ENCODE measurements around the gene ZNF197. TPM values are rescaled to one million over a fixed set of nuclear protein-coding genes. Genes with fewer than 3 reads are reported as not detected.
A peak's percentile ranks its signal among the peaks of the same experiment; 100 is the strongest.
"Not testable (repeated sequence)": the region's sequence is repeated elsewhere in the genome, so short reads cannot be mapped to it uniquely, and the experiment has no call there.

The ZNF197 gene
- total RNA-seq, 1 experiment from 2014 or later: 14.3 TPM

DNA sequence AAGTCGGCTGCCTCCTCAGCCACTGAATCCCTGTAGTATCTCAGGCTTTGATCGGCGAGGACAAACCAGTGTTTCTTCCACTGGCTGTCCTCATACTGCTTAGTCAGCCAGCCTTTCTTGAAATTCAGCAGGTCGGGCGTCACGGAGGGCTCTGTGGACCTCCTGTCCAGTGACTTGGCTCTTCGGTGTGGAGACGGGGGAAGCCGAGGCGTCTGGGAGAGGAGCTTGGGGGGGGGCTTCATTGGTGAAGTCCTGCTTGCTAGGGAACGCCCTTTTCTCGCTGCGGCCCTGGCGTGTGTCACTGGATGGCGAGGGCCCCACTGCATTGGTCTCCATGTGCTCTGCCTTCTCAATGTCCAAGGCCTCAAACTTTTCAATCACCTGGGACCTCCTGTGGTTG, 45.1 kb upstream of the ZNF197 start:
- DNase-seq (ENCODE audit: low spot score); H3K27me3 ChIP-seq (replicated peaks; ENCODE audit: insufficient read depth, low read depth, low read length, poor library complexity); intact Hi-C loops (cut with micrococcal nuclease; ENCODE audit: unreplicated experiment); H3K9me3 ChIP-seq (ENCODE audit: low read depth, low read length, poor library complexity, severe bottlenecking); H3K4me3 ChIP-seq (ENCODE audit: low read depth, low read length, poor library complexity, severe bottlenecking); BruUV-seq (replicated peaks); H3K4me1 ChIP-seq (ENCODE audit: insufficient read depth, low read length, poor library complexity, severe bottlenecking); H3K36me3 ChIP-seq (ENCODE audit: insufficient read depth, low read length, poor library complexity, severe bottlenecking); CTCF ChIA-PET; POLR2A ChIA-PET (ENCODE audit: low non-redundant PET); H3K27ac ChIP-seq (ENCODE audit: low read depth, low read length, poor library complexity, severe bottlenecking): not testable (repeated sequence)

DNA sequence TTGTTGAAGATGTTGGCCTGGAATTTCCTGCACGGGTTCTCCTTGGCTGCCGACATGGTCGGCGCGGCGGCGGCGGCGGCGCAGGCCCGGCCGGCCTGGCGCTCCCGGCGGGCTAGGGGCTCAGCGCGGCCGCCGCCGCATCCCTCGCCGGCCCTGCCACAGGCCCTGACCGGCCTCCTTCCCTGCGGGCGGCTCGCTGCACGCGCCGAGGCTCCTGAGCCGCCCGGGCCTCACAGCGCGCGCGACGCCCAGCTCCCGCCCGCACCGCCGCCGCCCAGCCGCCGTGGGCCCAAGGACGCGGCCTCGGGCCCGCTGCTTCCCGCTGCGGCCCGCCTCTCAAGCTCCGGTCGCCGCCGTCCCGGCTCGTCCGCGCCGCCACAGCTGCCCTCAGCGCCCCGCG, 43.9 kb upstream of the ZNF197 start:
- CTCF ChIA-PET; H3K9me3 ChIP-seq (ENCODE audit: low read depth, low read length, poor library complexity, severe bottlenecking); H3K4me1 ChIP-seq (ENCODE audit: insufficient read depth, low read length, poor library complexity, severe bottlenecking); intact Hi-C loops (cut with micrococcal nuclease; ENCODE audit: unreplicated experiment); H3K4me3 ChIP-seq (ENCODE audit: low read depth, low read length, poor library complexity, severe bottlenecking); POLR2A ChIA-PET (ENCODE audit: low non-redundant PET); H3K27ac ChIP-seq (ENCODE audit: low read depth, low read length, poor library complexity, severe bottlenecking); BruUV-seq (replicated peaks); H3K36me3 ChIP-seq (ENCODE audit: insufficient read depth, low read length, poor library complexity, severe bottlenecking); H3K27me3 ChIP-seq (replicated peaks; ENCODE audit: insufficient read depth, low read depth, low read length, poor library complexity); DNase-seq (ENCODE audit: low spot score): not testable (repeated sequence)

DNA sequence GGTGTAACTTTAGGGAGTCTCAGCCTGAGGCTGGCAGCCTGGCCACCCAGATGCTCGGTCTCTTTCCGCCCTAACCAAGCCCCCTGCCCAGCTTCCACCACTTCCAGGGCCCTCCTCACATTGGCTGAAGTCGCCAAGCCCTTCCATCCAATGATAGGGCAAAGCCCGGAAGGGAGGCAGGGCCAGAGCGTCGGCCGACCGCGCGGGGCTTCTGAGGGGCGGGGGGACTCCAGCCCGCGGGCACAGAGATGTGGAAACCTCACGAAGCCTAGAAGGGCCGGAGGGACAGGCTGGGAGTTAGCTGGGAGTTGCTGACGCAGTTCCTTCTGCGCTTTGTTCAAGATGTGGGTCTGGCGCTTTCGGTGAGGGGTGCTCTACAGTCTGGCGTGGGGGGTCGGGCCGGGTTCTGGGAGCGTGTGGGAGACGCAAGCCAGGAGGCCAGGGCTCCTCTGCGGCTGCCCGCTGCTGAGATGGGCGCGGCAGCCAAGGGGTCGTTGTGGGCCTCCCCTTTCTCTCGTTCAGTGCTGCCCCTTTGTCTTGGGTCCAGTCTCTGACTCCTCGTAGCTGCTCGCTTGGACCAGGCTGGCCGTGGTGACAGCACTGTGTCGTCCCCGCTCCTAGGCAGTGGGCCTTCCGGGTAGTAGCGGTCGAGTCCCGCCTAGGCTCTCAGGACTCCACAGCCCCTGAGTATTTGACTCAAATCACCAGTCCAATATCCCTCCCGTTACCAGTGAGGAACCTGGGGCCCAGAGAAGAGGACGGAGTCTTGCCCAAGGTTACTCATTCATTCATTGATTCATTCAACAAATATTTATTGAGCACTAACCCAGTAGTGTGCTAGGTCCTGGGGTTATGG, 40.0 kb upstream of the ZNF197 start, which contains the start of gene ZNF660:
TSS of gene ZNF660 (plus strand) at position 319 of the 856 bp plus-strand sequence. CDS start 9,230 bp downstream, outside the sequence.
- Histone ChIP-seq H3K27me3 (replicated peaks; ENCODE audit: insufficient read depth, low read depth, low read length, poor library complexity) (no peaks in the 10 kb centered on the region), H3K4me3 (ENCODE audit: low read depth, low read length, poor library complexity, severe bottlenecking) (peak within 1 kb of the TSS; percentile 54), H3K27ac (ENCODE audit: low read depth, low read length, poor library complexity, severe bottlenecking) (peak within 1 kb of the TSS; percentile 61), H3K4me1 (ENCODE audit: insufficient read depth, low read length, poor library complexity, severe bottlenecking) (no peaks in the 10 kb centered on the region), H3K9me3 (ENCODE audit: low read depth, low read length, poor library complexity, severe bottlenecking) (no peaks in the 10 kb centered on the region), H3K36me3 (ENCODE audit: insufficient read depth, low read length, poor library complexity, severe bottlenecking) (no peaks in the 10 kb centered on the region)
- intact Hi-C loops (cut with micrococcal nuclease; ENCODE audit: unreplicated experiment): no loop called here
- peak; percentile 73 for DNase-seq (ENCODE audit: low spot score)
- TF ChIP-seq, protein P1, sequence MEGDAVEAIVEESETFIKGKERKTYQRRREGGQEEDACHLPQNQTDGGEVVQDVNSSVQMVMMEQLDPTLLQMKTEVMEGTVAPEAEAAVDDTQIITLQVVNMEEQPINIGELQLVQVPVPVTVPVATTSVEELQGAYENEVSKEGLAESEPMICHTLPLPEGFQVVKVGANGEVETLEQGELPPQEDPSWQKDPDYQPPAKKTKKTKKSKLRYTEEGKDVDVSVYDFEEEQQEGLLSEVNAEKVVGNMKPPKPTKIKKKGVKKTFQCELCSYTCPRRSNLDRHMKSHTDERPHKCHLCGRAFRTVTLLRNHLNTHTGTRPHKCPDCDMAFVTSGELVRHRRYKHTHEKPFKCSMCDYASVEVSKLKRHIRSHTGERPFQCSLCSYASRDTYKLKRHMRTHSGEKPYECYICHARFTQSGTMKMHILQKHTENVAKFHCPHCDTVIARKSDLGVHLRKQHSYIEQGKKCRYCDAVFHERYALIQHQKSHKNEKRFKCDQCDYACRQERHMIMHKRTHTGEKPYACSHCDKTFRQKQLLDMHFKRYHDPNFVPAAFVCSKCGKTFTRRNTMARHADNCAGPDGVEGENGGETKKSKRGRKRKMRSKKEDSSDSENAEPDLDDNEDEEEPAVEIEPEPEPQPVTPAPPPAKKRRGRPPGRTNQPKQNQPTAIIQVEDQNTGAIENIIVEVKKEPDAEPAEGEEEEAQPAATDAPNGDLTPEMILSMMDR (conservative IDR thresholded peaks at IDR 0.05; ENCODE audit: low read depth, low read length): no peak
- TF ChIP-seq EZH2 (IDR thresholded peaks at IDR 0.05; ENCODE audit: borderline replicate concordance, low read depth, low read length, poor library complexity, severe bottlenecking): no peak
- ChIA-PET CTCF (interaction anchor here (0.6 kb wide), 1 partner anchor 458 kb away, joined by 3 read pairs; no protein-coding TSS in a partner anchor), POLR2A (ENCODE audit: low non-redundant PET) (no interaction called here)
- BruUV-seq (replicated peaks): TSS peak; percentile 81

- intact Hi-C loops (cut with micrococcal nuclease; ENCODE audit: unreplicated experiment): no loop called here
- Histone ChIP-seq H3K4me3 (ENCODE audit: low read depth, low read length, poor library complexity, severe bottlenecking) (no peak overlapping the region), H3K9me3 (ENCODE audit: low read depth, low read length, poor library complexity, severe bottlenecking) (peaks cover 6% of the 10 kb centered on the region), H3K4me1 (ENCODE audit: insufficient read depth, low read length, poor library complexity, severe bottlenecking) (no peaks in the 10 kb centered on the region), H3K27me3 (replicated peaks; ENCODE audit: insufficient read depth, low read depth, low read length, poor library complexity) (no peaks in the 10 kb centered on the region), H3K36me3 (ENCODE audit: insufficient read depth, low read length, poor library complexity, severe bottlenecking) (peaks cover under 1% of the 10 kb centered on the region), H3K27ac (ENCODE audit: low read depth, low read length, poor library complexity, severe bottlenecking) (no peak overlapping the region)
- DNase-seq (ENCODE audit: low spot score): no peak
- TF ChIP-seq EZH2 (IDR thresholded peaks at IDR 0.05; ENCODE audit: borderline replicate concordance, low read depth, low read length, poor library complexity, severe bottlenecking): no peak
- TF ChIP-seq, protein P1 (conservative IDR thresholded peaks at IDR 0.05; ENCODE audit: low read depth, low read length): no peak
- no TSS peak for BruUV-seq (replicated peaks)
- CTCF ChIA-PET: no interaction called here
- POLR2A ChIA-PET (ENCODE audit: low non-redundant PET): no interaction called here
Measured at GRCh38 chr3:44596621-44597020, 28.2 kb upstream of the ZNF197 start.

Measured in A673 (cell line).